GM21515 (cell line): ENCODE measurements around the gene INPP5D.

ENCODE experiments used
- ATAC-seq: cut with Tn5 transposase; IDR thresholded peaks from one replicate; pipeline ENCODE4 v1.9.1; 2021; ENCODE audit not compliant: unreplicated experiment

INPP5D gene

GRCh38 chr2:233075141-233075965 lies 15.2 kb downstream of the INPP5D start:
- peak; percentile 24 for ATAC-seq

- ATAC-seq, result peak; percentile 56
Observed at GRCh38 chr2:233075966-233076339, 15.8 kb downstream of the INPP5D start.

- ATAC-seq, result no peak
Observed at GRCh38 chr2:233076749-233077148, 16.6 kb downstream of the INPP5D start.

- ATAC-seq, result peak; percentile 29
Observed at GRCh38 chr2:233079473-233079877, 19.3 kb downstream of the INPP5D start.

- ATAC-seq, result no peak
Observed at GRCh38 chr2:233079953-233080835, 20.1 kb downstream of the INPP5D start.

- no peak for ATAC-seq
Observed at GRCh38 chr2:233080836-233081229, 20.7 kb downstream of the INPP5D start.

GRCh38 chr2:233081232-233081730 lies 21.1 kb downstream of the INPP5D start:
- no peak for ATAC-seq

GRCh38 chr2:233081731-233082221 lies 21.6 kb downstream of the INPP5D start:
- ATAC-seq, result peak; percentile 3

GRCh38 chr2:233082222-233082930 lies 22.2 kb downstream of the INPP5D start:
- peak; percentile 39 for ATAC-seq

GRCh38 chr2:233082931-233083755 lies 23.0 kb downstream of the INPP5D start:
- ATAC-seq, result no peak

- ATAC-seq, result no peak
Observed at GRCh38 chr2:233083782-233084181, 23.6 kb downstream of the INPP5D start.

GRCh38 chr2:233084488-233084887 lies 24.3 kb downstream of the INPP5D start:
- ATAC-seq, result no peak

GRCh38 chr2:233085037-233085838 lies 25.1 kb downstream of the INPP5D start:
- ATAC-seq, result no peak

- no peak for ATAC-seq
Observed at GRCh38 chr2:233085839-233086150, 25.7 kb downstream of the INPP5D start.

- ATAC-seq, result no peak
Observed at GRCh38 chr2:233087713-233088112, 27.6 kb downstream of the INPP5D start.

GRCh38 chr2:233088972-233089345 lies 28.8 kb downstream of the INPP5D start:
- no peak for ATAC-seq

- no peak for ATAC-seq
Observed at GRCh38 chr2:233089851-233090250, 29.7 kb downstream of the INPP5D start.

GRCh38 chr2:233090879-233091278 lies 30.7 kb downstream of the INPP5D start:
- ATAC-seq, result no peak

- no peak for ATAC-seq
Observed at GRCh38 chr2:233091595-233092375, 31.6 kb downstream of the INPP5D start.
